Measurements from ENCODE around the gene MIA3. TPM values are rescaled to one million over a fixed set of nuclear protein-coding genes. Genes with fewer than 3 reads are reported as not detected.

MIA3 gene
- polyA plus RNA-seq (2013, experiment 1 of 2), result 28.0 TPM
- polyA plus RNA-seq (2013, experiment 2 of 2), result 30.1 TPM

DNA sequence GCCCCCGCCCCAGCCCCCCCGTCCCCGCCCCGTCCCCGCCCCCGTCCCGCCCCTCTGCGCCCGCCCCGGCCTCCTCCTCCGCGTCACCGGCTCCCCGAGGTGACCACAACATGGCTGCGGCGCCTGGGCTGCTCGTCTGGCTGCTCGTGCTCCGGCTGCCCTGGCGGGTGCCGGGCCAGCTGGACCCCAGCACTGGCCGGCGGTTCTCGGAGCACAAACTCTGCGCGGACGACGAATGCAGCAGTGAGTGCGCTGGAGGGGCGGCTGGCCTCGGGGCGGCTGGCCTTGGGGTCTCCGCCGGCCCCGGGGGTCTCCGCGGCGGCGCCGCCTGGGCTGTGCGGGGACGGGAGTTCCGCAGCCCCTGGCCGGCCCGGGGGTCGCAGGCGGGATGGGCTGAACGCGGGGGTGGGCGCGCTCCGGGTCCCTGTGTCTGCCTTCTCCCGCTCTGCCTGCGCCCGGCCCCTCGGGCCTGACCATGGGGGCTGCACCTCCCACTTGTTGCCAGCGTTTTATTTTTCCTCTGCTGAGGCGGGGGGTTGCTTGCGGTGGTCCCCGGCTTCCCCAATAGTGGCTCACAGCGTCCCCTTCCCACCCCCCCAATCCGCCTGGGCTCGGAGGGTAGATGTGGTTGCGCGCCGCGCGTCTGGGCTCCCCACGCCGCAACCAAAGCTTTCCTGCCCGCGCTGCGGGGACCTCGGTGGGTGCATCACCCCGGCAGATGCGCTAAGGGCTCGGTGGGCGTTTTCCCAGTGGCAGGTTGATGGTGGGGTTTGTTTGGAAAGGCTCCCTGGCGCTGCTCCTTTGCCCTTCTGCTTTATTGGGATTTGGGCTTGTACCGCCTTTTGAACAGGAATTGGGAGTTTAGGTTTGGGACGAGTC is at the start of gene MIA3:
MIA3 (plus strand) TSS at position 97 of the 879 bp plus-strand sequence; CDS start at position 111, 14 bp downstream.
- Histone ChIP-seq H3K27me3 (ENCODE audit: insufficient read depth, low read length) (peaks cover 36% of the 10 kb centered on the region; the same call in 1 of the 2 replicates), H3K36me3 (ENCODE audit: insufficient read depth, low read length) (peaks cover 21% of the 10 kb centered on the region), H3K4me1 (ENCODE audit: insufficient read depth, low read length) (no peaks in the 10 kb centered on the region; the same call in 1 of the 2 replicates), H3K4me3 (ENCODE audit: low read length) (peak within 1 kb of the TSS; percentile 87), H3K27ac (ENCODE audit: low read depth, low read length) (peak within 1 kb of the TSS; percentile 48; the same call in 1 of the 2 replicates), H3K9ac (ENCODE audit: low read depth, low read length) (peak within 1 kb of the TSS; percentile 94), H3K9me3 (ENCODE audit: insufficient read depth, low read depth, low read length) (no peaks in the 10 kb centered on the region)
- under 1% methylated on average over 77 of the region's 81 CpGs for WGBS

GRCh38 chr1:222570837-222571236 is 47.1 kb upstream of the MIA3 start:
- H3K27ac ChIP-seq (ENCODE audit: low read depth, low read length), result no peak overlapping the region
- H3K9ac ChIP-seq (ENCODE audit: low read depth, low read length), result no peak overlapping the region
- H3K4me1 ChIP-seq (ENCODE audit: insufficient read depth, low read length), result no peaks in the 10 kb centered on the region
- WGBS, result 100% methylated on average over 1 of the region's 1 CpG
- no peaks in the 10 kb centered on the region for H3K27me3 ChIP-seq (ENCODE audit: insufficient read depth, low read length)
- no peaks in the 10 kb centered on the region for H3K9me3 ChIP-seq (ENCODE audit: insufficient read depth, low read depth, low read length)
- no peak overlapping the region for H3K4me3 ChIP-seq (ENCODE audit: low read length)
- peaks cover 82% of the 10 kb centered on the region for H3K36me3 ChIP-seq (ENCODE audit: insufficient read depth, low read length)

- Histone ChIP-seq H3K9ac (ENCODE audit: low read depth, low read length) (no peak overlapping the region), H3K27ac (ENCODE audit: low read depth, low read length) (no peak overlapping the region), H3K4me1 (ENCODE audit: insufficient read depth, low read length) (no peaks in the 10 kb centered on the region), H3K36me3 (ENCODE audit: insufficient read depth, low read length) (peaks cover 90% of the 10 kb centered on the region), H3K4me3 (ENCODE audit: low read length) (no peak overlapping the region), H3K9me3 (ENCODE audit: insufficient read depth, low read depth, low read length) (no peaks in the 10 kb centered on the region), H3K27me3 (ENCODE audit: insufficient read depth, low read length) (no peaks in the 10 kb centered on the region)
- WGBS, result 90% methylated on average over 3 of the region's 3 CpGs
Measured at GRCh38 chr1:222579316-222579715, 38.6 kb upstream of the MIA3 start.

DNA sequence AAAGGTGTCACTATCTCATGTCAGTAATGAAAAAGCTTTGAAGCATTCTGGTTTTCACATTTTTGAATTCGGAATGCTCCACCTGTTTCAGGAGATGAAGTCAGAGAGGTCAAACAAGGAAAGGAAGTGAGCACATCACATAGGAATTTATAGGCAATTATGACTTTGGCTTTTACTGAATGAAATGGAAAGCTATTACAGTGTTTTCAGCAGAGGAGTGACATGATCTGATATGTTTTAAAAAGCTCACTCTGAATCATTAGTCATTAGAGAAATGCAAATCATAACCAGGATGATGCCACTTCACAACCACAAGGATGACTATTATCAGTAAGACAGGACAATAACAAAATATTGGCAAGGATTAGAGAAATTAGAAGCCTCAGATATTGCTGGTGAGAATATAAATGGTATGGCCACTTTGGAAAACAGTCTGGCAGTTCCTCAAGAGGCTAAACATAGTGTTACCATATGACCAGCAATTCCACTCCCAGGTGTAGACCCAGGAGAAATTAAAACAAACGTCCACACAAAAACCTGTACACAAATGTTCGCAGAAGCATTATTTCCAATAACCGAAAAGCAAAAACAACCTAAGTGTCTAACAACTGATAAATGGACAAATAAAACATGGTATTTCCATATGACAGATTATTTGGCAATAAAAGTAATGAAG is 35.7 kb upstream of the MIA3 start:
- no peak overlapping the region for H3K4me3 ChIP-seq (ENCODE audit: low read length)
- no peak overlapping the region for H3K27ac ChIP-seq (ENCODE audit: low read depth, low read length)
- H3K4me1 ChIP-seq (ENCODE audit: insufficient read depth, low read length), result no peaks in the 10 kb centered on the region
- H3K27me3 ChIP-seq (ENCODE audit: insufficient read depth, low read length), result no peaks in the 10 kb centered on the region
- no peak overlapping the region for H3K9ac ChIP-seq (ENCODE audit: low read depth, low read length)
- WGBS, result 92% methylated on average over 3 of the region's 4 CpGs
- H3K9me3 ChIP-seq (ENCODE audit: insufficient read depth, low read depth, low read length), result no peaks in the 10 kb centered on the region
- H3K36me3 ChIP-seq (ENCODE audit: insufficient read depth, low read length), result peaks cover 89% of the 10 kb centered on the region

DNA sequence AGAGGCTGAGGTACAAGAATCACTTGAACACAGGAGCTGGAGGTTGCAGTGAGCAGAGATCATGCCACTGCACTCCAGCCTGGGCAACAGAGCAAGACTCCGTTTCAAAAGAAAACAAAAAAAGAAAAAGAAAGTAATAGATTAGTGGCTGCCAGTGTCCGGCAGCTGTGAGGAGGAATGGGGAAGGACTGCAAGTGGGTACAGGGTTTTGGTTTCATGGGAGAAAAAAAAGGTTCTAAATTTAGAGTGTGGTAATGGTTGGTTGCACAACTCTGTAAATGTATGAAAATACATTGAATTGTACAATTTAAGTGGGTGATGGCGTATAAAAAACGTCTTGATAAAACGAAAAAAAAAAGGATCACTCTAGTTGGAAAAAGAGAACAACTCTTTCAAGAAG is 34.8 kb upstream of the MIA3 start:
- H3K4me1 ChIP-seq (ENCODE audit: insufficient read depth, low read length), result no peaks in the 10 kb centered on the region
- peaks cover 88% of the 10 kb centered on the region for H3K36me3 ChIP-seq (ENCODE audit: insufficient read depth, low read length)
- no peak overlapping the region for H3K4me3 ChIP-seq (ENCODE audit: low read length)
- no peaks in the 10 kb centered on the region for H3K9me3 ChIP-seq (ENCODE audit: insufficient read depth, low read depth, low read length)
- H3K27me3 ChIP-seq (ENCODE audit: insufficient read depth, low read length), result no peaks in the 10 kb centered on the region
- H3K9ac ChIP-seq (ENCODE audit: low read depth, low read length), result no peak overlapping the region
- H3K27ac ChIP-seq (ENCODE audit: low read depth, low read length), result no peak overlapping the region
- WGBS, result 94% methylated on average over 5 of the region's 5 CpGs

DNA sequence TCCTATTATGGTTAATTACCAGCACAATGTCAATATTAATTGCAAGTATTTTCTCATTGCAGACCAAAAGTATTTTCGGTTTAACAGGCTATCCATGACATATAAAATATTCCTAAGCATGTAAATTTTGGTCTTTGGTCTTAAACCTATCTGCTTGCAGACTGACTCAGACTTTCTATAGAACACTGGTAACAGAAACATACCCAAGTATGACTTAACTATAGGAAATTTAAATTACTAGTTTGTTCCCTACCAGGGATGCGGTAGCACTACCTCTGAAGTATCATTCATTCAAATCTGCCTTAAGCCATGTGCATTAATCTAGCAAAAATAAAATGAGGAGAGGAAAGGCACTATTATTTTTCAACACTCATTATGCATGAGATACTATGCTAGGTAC is 31.1 kb upstream of the MIA3 start:
- Histone ChIP-seq H3K27me3 (ENCODE audit: insufficient read depth, low read length) (peaks cover under 1% of the 10 kb centered on the region; the same call in 1 of the 2 replicates), H3K9ac (ENCODE audit: low read depth, low read length) (no peak overlapping the region), H3K4me1 (ENCODE audit: insufficient read depth, low read length) (peaks cover 4% of the 10 kb centered on the region; the same call in 1 of the 2 replicates), H3K4me3 (ENCODE audit: low read length) (no peak overlapping the region), H3K9me3 (ENCODE audit: insufficient read depth, low read depth, low read length) (no peaks in the 10 kb centered on the region), H3K36me3 (ENCODE audit: insufficient read depth, low read length) (peaks cover 62% of the 10 kb centered on the region), H3K27ac (ENCODE audit: low read depth, low read length) (no peak overlapping the region)
- 88% methylated on average over 1 of the region's 2 CpGs for WGBS

GRCh38 chr1:222588135-222588534 is 29.8 kb upstream of the MIA3 start:
- WGBS, result 98% methylated on average over 1 of the region's 1 CpG
- Histone ChIP-seq H3K4me3 (ENCODE audit: low read length) (peak overlapping the region; percentile 89; the same call in 1 of the 2 replicates), H3K9me3 (ENCODE audit: insufficient read depth, low read depth, low read length) (no peaks in the 10 kb centered on the region), H3K4me1 (ENCODE audit: insufficient read depth, low read length) (peaks cover 4% of the 10 kb centered on the region; the same call in 1 of the 2 replicates), H3K9ac (ENCODE audit: low read depth, low read length) (no peak overlapping the region), H3K36me3 (ENCODE audit: insufficient read depth, low read length) (peaks cover 49% of the 10 kb centered on the region), H3K27ac (ENCODE audit: low read depth, low read length) (no peak overlapping the region), H3K27me3 (ENCODE audit: insufficient read depth, low read length) (peaks cover 12% of the 10 kb centered on the region; the same call in 1 of the 2 replicates)

GRCh38 chr1:222589462-222590302 is 28.2 kb upstream of the MIA3 start, which contains the start of gene TAF1A:
Gene TAF1A, minus strand, starts transcription at chr1:222589933.
- peak within 1 kb of the TSS; percentile 89 for H3K4me3 ChIP-seq (ENCODE audit: low read length)
- peaks cover 4% of the 10 kb centered on the region; the same call in 1 of the 2 replicates for H3K4me1 ChIP-seq (ENCODE audit: insufficient read depth, low read length)
- H3K27me3 ChIP-seq (ENCODE audit: insufficient read depth, low read length), result peaks cover 12% of the 10 kb centered on the region; the same call in 1 of the 2 replicates
- H3K36me3 ChIP-seq (ENCODE audit: insufficient read depth, low read length), result peaks cover 36% of the 10 kb centered on the region
- WGBS, result under 1% methylated on average over 41 of the region's 41 CpGs
- peak within 1 kb of the TSS; percentile 80 for H3K9ac ChIP-seq (ENCODE audit: low read depth, low read length)
- H3K27ac ChIP-seq (ENCODE audit: low read depth, low read length), result peak within 1 kb of the TSS; percentile 84
- peaks cover 2% of the 10 kb centered on the region; the same call in 1 of the 2 replicates for H3K9me3 ChIP-seq (ENCODE audit: insufficient read depth, low read depth, low read length)

DNA sequence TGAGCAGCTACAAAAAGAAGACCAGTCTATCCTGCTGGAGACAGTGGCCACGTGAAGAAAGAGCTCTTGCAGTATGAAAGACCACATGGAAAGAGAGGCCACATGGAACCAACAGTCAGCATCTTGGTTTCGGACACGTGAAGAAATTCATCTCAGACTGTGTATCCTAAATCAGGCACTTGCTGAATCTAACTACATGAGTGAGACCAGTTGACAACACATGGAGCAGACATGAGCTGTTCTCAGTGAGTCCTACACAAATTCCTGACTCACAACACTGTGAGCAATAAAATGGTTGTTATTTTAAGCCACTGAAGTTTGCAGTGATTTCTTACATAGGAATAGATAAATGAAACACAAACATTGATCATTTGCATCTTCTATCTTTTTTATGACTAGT is 25.7 kb upstream of the MIA3 start:
- H3K9me3 ChIP-seq (ENCODE audit: insufficient read depth, low read depth, low read length), result peaks cover 5% of the 10 kb centered on the region; the same call in 1 of the 2 replicates
- peaks cover 4% of the 10 kb centered on the region; the same call in 1 of the 2 replicates for H3K4me1 ChIP-seq (ENCODE audit: insufficient read depth, low read length)
- no peak overlapping the region for H3K27ac ChIP-seq (ENCODE audit: low read depth, low read length)
- 81% methylated on average over 3 of the region's 3 CpGs for WGBS
- no peak overlapping the region for H3K4me3 ChIP-seq (ENCODE audit: low read length)
- H3K9ac ChIP-seq (ENCODE audit: low read depth, low read length), result no peak overlapping the region
- H3K36me3 ChIP-seq (ENCODE audit: insufficient read depth, low read length), result peaks cover 11% of the 10 kb centered on the region
- peaks cover 14% of the 10 kb centered on the region; the same call in 1 of the 2 replicates for H3K27me3 ChIP-seq (ENCODE audit: insufficient read depth, low read length)

DNA sequence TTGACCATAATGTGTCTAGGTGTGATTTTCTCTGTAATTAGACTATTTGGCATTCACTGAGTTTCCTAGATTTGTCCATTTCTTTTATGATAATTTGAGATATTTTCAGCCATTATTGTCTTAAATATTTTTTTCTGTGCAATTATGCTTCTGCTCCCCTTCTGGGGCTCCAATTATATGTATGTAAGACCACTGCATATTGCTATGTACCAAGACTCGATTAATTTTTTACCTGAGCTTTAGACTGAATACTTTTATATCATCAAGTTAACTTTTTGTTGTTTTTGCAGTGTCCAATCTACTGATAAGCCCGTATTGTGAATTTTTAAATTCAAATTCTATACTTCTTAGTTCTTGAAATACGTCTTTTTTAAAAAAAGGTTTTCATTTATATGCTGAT is 23.1 kb upstream of the MIA3 start:
- H3K27ac ChIP-seq (ENCODE audit: low read depth, low read length), result no peak overlapping the region
- no peak overlapping the region for H3K4me3 ChIP-seq (ENCODE audit: low read length)
- 83% methylated on average over 1 of the region's 3 CpGs for WGBS
- H3K9ac ChIP-seq (ENCODE audit: low read depth, low read length), result no peak overlapping the region
- H3K27me3 ChIP-seq (ENCODE audit: insufficient read depth, low read length), result peaks cover 31% of the 10 kb centered on the region; the same call in 1 of the 2 replicates
- no peaks in the 10 kb centered on the region; the same call in 1 of the 2 replicates for H3K4me1 ChIP-seq (ENCODE audit: insufficient read depth, low read length)
- no peaks in the 10 kb centered on the region for H3K36me3 ChIP-seq (ENCODE audit: insufficient read depth, low read length)
- peaks cover 5% of the 10 kb centered on the region; the same call in 1 of the 2 replicates for H3K9me3 ChIP-seq (ENCODE audit: insufficient read depth, low read depth, low read length)

Data from HUES64 (cell line).